IPS-15b (cell line): ENCODE data around the gene HTR3C.

Source experiments
- H3K27me3 ChIP-seq: one replicate; pipeline ENCODE4 v1.6.1; 2013; ENCODE audit warnings: low read length; ENCODE audit not compliant: control insufficient read depth, insufficient read depth
- H3K36me3 ChIP-seq: one replicate; pipeline ENCODE4 v1.6.1; 2013; ENCODE audit warnings: low read length; ENCODE audit not compliant: control insufficient read depth, insufficient read depth
- H3K4me1 ChIP-seq: one replicate; pipeline ENCODE4 v1.6.1; 2013; ENCODE audit warnings: mild to moderate bottlenecking, low read length; ENCODE audit not compliant: control insufficient read depth, insufficient read depth
- H3K4me3 ChIP-seq: one replicate; pipeline ENCODE4 v1.5.1; 2013; ENCODE audit warnings: low read depth, low read length
- H3K9ac ChIP-seq: one replicate; pipeline ENCODE4 v1.6.1; 2013; ENCODE audit warnings: low read depth, mild to moderate bottlenecking, low read length
- H3K9me3 ChIP-seq: one replicate; pipeline ENCODE4 v1.6.1; 2013; ENCODE audit warnings: mild to moderate bottlenecking, low read length; ENCODE audit not compliant: control insufficient read depth, insufficient read depth

Gene HTR3C

GRCh38 chr3:184073621-184074020, 20.8 kb downstream of the HTR3C start:
- peaks cover 3% of the 10 kb centered on the region for H3K9me3 ChIP-seq
- no peaks in the 10 kb centered on the region for H3K27me3 ChIP-seq
- H3K4me3 ChIP-seq = no peak overlapping the region
- no peak overlapping the region for H3K9ac ChIP-seq
- H3K36me3 ChIP-seq = no peaks in the 10 kb centered on the region
- no peaks in the 10 kb centered on the region for H3K4me1 ChIP-seq

- H3K9ac ChIP-seq = no peak overlapping the region
- no peaks in the 10 kb centered on the region for H3K4me1 ChIP-seq
- H3K9me3 ChIP-seq = no peaks in the 10 kb centered on the region
- no peak overlapping the region for H3K4me3 ChIP-seq
- H3K36me3 ChIP-seq = no peaks in the 10 kb centered on the region
- no peaks in the 10 kb centered on the region for H3K27me3 ChIP-seq
Observed at GRCh38 chr3:184075901-184076300, 23.1 kb downstream of the HTR3C start.

- no peaks in the 10 kb centered on the region for H3K27me3 ChIP-seq
- no peak overlapping the region for H3K4me3 ChIP-seq
- H3K36me3 ChIP-seq = no peaks in the 10 kb centered on the region
- no peak overlapping the region for H3K9ac ChIP-seq
- no peaks in the 10 kb centered on the region for H3K9me3 ChIP-seq
- H3K4me1 ChIP-seq = no peaks in the 10 kb centered on the region
Observed at GRCh38 chr3:184077881-184078280, 25.0 kb downstream of the HTR3C start.

- Histone ChIP-seq H3K27me3 (no peaks in the 10 kb centered on the region), H3K9me3 (no peaks in the 10 kb centered on the region), H3K4me3 (no peak overlapping the region), H3K36me3 (no peaks in the 10 kb centered on the region), H3K9ac (no peak overlapping the region), H3K4me1 (no peaks in the 10 kb centered on the region)
Observed at GRCh38 chr3:184078851-184079250, 26.0 kb downstream of the HTR3C start.

- Histone ChIP-seq H3K9me3 (no peaks in the 10 kb centered on the region), H3K9ac (no peak overlapping the region), H3K4me3 (no peak overlapping the region), H3K36me3 (no peaks in the 10 kb centered on the region), H3K4me1 (no peaks in the 10 kb centered on the region), H3K27me3 (no peaks in the 10 kb centered on the region)
Observed at GRCh38 chr3:184081116-184081830, 28.4 kb downstream of the HTR3C start.

- no peaks in the 10 kb centered on the region for H3K9me3 ChIP-seq
- no peaks in the 10 kb centered on the region for H3K36me3 ChIP-seq
- H3K9ac ChIP-seq = no peak overlapping the region
- H3K4me1 ChIP-seq = no peaks in the 10 kb centered on the region
- no peaks in the 10 kb centered on the region for H3K27me3 ChIP-seq
- H3K4me3 ChIP-seq = no peak overlapping the region
Observed at GRCh38 chr3:184082034-184082433, 29.2 kb downstream of the HTR3C start.

GRCh38 chr3:184082465-184082864, 29.6 kb downstream of the HTR3C start:
- no peak overlapping the region for H3K9ac ChIP-seq
- H3K9me3 ChIP-seq = no peaks in the 10 kb centered on the region
- no peaks in the 10 kb centered on the region for H3K4me1 ChIP-seq
- H3K36me3 ChIP-seq = no peaks in the 10 kb centered on the region
- no peak overlapping the region for H3K4me3 ChIP-seq
- no peaks in the 10 kb centered on the region for H3K27me3 ChIP-seq

GRCh38 chr3:184085389-184085852, 32.6 kb downstream of the HTR3C start:
- Histone ChIP-seq H3K9ac (no peak overlapping the region), H3K4me3 (no peak overlapping the region), H3K9me3 (no peaks in the 10 kb centered on the region)

GRCh38 chr3:184092199-184092598, 39.4 kb downstream of the HTR3C start:
- Histone ChIP-seq H3K9ac (no peak overlapping the region), H3K4me1 (no peaks in the 10 kb centered on the region), H3K27me3 (no peaks in the 10 kb centered on the region), H3K36me3 (no peaks in the 10 kb centered on the region), H3K4me3 (no peak overlapping the region), H3K9me3 (no peaks in the 10 kb centered on the region)

More at GRCh38 chr3:184085389-184085852, 32.6 kb downstream of the HTR3C start:
- H3K4me1 ChIP-seq = no peaks in the 10 kb centered on the region
- no peaks in the 10 kb centered on the region for H3K27me3 ChIP-seq
- H3K36me3 ChIP-seq = no peaks in the 10 kb centered on the region

- no peaks in the 10 kb centered on the region for H3K9me3 ChIP-seq
- no peaks in the 10 kb centered on the region for H3K4me1 ChIP-seq
Observed at GRCh38 chr3:184096811-184097383, 44.0 kb downstream of the HTR3C start, which contains the start of gene HTR3E. Gene HTR3E, plus strand, starts transcription at chr3:184097064. Its CDS starts 466 bp downstream, at chr3:184097530.

GRCh38 chr3:184097556-184097955, 44.7 kb downstream of the HTR3C start:
- Histone ChIP-seq H3K4me1 (no peaks in the 10 kb centered on the region), H3K4me3 (no peak overlapping the region), H3K9me3 (no peaks in the 10 kb centered on the region), H3K36me3 (no peaks in the 10 kb centered on the region), H3K27me3 (no peaks in the 10 kb centered on the region), H3K9ac (no peak overlapping the region)

More at GRCh38 chr3:184096811-184097383, 44.0 kb downstream of the HTR3C start, which contains the start of gene HTR3E:
- Histone ChIP-seq H3K9ac (no peak within 1 kb of the TSS), H3K4me3 (no peak within 1 kb of the TSS), H3K27me3 (no peaks in the 10 kb centered on the region), H3K36me3 (no peaks in the 10 kb centered on the region)
